ENCODE data around the gene C1QTNF9.

DNA sequence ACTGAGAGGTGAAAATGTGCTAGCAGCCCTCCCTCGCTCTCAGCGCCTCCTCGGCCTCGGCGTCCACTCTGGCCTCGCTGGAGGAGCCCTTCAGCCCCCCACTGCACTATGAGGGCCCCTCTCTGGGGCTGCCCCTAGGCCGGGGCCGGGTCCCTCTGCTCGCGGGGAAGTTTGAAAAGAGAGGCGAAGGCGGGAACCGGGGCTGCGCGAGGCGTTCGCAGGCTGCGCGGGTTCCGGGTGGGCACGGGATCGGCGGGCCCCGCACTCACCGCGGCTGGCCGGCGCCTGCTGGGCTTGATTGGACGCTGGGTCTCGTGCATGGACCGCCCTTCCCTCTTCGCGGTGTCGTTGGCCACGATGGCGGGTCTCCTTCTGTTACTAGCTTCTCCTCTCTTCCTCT is 29.3 kb downstream of the C1QTNF9 start:
- TF ChIP-seq, protein P1, sequence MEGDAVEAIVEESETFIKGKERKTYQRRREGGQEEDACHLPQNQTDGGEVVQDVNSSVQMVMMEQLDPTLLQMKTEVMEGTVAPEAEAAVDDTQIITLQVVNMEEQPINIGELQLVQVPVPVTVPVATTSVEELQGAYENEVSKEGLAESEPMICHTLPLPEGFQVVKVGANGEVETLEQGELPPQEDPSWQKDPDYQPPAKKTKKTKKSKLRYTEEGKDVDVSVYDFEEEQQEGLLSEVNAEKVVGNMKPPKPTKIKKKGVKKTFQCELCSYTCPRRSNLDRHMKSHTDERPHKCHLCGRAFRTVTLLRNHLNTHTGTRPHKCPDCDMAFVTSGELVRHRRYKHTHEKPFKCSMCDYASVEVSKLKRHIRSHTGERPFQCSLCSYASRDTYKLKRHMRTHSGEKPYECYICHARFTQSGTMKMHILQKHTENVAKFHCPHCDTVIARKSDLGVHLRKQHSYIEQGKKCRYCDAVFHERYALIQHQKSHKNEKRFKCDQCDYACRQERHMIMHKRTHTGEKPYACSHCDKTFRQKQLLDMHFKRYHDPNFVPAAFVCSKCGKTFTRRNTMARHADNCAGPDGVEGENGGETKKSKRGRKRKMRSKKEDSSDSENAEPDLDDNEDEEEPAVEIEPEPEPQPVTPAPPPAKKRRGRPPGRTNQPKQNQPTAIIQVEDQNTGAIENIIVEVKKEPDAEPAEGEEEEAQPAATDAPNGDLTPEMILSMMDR (IDR thresholded peaks at IDR 0.05) = no peak
- TF ChIP-seq POLR2AphosphoS5 (IDR thresholded peaks at IDR 0.05; ENCODE audit: insufficient read depth in 1 of 2, low read depth in 1 of 2) (no peak), POLR2A (IDR thresholded peaks at IDR 0.05) (no peak)
